T-helper 1 cell treated with Interleukin-12 subunit alpha and Interleukin-12 subunit beta and Interleukin-4 antibody, amounts not matched to agents 30 ng/mL and 1 ng/mL, for 36 hours (primary cell): ENCODE measurements around the gene MIEN1. TPM values are rescaled to one million over a fixed set of nuclear protein-coding genes. Genes with fewer than 3 reads are reported as not detected.
"Not testable (repeated sequence)": the region's sequence is repeated elsewhere in the genome, so short reads cannot be mapped to it uniquely, and the experiment has no call there.

Source experiments
- intact Hi-C: fragments of 100-400 bp; cut with micrococcal nuclease; formaldehyde crosslinking; loops from one replicate; pipeline ENCODE4 v1.15.1; 2024
- total RNA-seq: library from RNA; stranded (reverse); gene quantifications from 2 replicates; pipeline ENCODE4 v1.2.3, GENCODE V29; 2022

MIEN1 gene
- total RNA-seq, 1 donor from 2014 or later: 45.6 TPM

DNA sequence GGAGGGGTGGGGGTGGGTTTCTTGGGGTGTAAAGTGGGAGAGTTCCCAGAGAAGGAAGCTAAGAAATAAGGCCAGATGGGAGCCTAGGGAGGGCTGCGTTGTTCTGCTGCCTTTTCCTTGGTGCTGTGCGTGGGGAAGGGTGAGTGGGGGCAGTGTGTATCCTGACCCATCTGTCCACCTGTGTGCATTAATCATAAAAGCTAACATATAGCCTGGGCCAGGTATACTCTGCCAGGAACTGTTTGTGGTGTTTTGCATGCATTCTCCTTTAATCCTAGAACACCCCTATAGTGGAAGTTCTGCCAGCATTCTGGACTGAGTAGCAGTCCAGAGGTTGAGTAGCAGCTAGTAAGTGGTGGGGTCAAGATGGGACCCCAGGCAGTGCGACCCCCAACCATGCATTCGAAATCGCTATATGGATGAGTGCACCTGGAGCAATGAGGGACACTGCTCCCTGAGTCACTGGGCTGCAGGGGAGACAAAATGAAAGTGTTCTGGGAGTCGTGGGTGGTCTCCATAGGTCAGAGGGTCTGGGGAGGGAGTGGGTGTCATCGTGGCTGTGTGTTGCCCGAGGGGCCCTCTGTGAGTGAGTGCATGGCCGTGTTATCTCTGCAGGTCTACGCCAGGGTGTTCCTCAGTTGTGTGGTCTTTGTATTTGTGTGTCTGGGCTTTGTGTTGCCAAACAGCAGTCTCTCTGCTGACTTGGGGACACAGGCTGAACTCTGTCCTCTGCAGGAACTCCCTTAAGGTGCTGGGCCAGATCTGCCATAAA, 29.1 kb downstream of the MIEN1 start:
- intact Hi-C loops: no loop called here

DNA sequence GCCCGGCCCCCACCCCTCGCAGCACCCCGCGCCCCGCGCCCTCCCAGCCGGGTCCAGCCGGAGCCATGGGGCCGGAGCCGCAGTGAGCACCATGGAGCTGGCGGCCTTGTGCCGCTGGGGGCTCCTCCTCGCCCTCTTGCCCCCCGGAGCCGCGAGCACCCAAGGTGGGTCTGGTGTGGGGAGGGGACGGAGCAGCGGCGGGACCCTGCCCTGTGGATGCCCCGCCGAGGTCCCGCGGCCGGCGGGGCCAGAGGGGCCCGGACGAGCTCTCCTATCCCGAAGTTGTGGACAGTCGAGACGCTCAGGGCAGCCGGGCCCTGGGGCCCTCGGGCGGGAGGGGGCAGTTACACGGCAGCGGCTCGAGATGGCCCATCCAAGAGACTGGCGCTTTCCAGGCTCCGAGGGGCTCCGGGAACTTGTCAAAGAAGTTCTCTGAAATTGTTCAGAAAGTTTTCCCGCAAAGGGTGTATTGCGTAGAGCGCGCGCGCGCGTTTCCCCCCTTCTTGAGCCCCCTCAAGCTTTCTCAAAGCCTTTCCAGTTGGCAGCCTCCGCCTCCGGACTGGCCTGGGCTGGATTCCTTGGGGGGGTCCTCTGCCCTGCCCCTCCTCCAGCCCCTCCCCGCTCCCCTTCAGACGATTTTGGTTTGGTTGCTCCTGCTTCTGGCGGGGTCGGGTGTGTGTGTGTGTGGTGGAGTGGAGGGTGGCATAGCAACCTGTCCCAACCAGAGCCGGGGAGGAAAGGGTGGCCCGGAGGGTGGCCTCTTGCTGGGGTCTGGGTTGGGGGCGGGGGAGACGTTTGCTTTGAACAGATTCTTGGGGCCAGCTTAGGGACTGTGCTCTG, 30.0 kb downstream of the MIEN1 start:
- intact Hi-C loops: no loop called here

DNA sequence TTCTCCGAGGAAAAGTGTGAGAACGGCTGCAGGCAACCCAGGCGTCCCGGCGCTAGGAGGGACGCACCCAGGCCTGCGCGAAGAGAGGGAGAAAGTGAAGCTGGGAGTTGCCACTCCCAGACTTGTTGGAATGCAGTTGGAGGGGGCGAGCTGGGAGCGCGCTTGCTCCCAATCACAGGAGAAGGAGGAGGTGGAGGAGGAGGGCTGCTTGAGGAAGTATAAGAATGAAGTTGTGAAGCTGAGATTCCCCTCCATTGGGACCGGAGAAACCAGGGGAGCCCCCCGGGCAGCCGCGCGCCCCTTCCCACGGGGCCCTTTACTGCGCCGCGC, 30.5 kb downstream of the MIEN1 start, which contains the start of gene ERBB2:
Gene ERBB2 (plus strand): TSS at position 247 of the 330 bp plus-strand sequence. CDS start 175 bp downstream, outside the sequence.
- intact Hi-C loops: no loop called here

DNA sequence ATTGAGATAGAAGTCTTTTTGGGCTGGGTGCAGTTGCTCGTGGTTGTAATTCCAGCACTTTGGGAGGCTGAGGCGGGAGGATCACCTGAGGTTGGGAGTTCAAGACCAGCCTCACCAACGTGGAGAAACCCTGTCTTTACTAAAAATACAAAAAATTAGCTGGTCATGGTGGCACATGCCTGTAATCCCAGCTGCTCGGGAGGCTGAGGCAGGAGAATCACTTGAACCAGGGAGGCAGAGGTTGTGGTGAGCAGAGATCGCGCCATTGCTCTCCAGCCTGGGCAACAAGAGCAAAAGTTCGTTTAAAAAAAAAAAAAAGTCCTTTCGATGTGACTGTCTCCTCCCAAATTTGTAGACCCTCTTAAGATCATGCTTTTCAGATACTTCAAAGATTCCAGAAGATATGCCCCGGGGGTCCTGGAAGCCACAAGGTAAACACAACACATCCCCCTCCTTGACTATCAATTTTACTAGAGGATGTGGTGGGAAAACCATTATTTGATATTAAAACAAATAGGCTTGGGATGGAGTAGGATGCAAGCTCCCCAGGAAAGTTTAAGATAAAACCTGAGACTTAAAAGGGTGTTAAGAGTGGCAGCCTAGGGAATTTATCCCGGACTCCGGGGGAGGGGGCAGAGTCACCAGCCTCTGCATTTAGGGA, 31.0 kb downstream of the MIEN1 start:
- intact Hi-C loops: not testable (repeated sequence)

DNA sequence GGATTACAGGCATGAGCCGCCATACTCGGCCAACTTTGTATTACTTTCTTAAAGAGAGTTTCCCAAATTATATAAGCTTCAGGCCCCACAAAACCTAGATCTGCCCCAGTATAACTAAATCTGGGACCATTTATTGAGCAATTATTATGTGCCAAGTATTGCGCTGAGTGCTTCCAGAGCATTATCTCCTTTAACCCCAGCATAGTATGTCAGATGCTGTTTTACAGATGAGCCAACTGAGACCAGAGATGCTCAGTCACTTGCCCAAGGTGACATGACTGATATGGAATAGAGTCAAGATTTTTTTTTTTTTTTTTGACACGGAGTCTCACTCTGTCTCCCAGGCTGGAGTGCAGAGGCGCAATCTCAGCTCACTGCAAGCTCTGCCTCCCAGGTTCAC, 32.4 kb downstream of the MIEN1 start:
- intact Hi-C loops: no loop called here

DNA sequence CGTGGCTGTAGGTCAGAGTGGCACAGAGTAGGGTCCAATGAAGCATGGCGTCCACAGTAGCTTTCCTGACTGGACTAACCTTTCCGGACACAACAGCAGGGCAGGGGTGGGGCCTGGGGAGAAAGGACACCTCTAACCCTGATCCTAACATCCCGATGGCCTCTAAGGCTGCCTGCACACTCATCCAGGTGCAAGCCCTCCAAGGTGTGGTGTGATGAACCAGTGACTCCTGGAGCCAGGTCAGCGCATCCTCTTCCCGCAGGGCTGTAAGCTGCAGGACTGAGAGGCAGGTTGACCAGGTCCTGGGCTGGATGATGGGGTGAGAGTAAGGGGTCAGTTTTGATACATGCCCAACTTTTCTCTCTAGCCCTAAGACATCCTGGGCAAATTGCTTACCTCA, 33.6 kb downstream of the MIEN1 start:
- intact Hi-C loops: no loop called here

DNA sequence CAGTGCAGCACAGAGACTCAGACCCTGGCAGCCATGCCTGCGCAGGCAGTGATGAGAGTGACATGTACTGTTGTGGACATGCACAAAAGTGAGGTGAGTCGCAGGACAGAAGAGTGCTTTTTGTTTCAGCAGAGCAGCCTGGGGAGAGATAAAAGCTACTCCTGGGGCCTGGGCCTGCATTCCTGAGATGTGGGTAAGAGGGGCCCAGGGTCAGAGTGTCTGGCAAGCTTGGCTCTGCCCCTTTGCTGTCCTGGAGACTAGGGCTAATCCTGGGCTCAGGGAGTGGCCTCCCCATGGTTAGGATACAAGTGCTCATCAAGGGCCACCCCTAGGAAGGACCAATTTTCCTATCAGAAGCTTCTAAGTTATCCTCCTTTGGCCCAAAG, 35.2 kb downstream of the MIEN1 start:
- intact Hi-C loops: no loop called here

DNA sequence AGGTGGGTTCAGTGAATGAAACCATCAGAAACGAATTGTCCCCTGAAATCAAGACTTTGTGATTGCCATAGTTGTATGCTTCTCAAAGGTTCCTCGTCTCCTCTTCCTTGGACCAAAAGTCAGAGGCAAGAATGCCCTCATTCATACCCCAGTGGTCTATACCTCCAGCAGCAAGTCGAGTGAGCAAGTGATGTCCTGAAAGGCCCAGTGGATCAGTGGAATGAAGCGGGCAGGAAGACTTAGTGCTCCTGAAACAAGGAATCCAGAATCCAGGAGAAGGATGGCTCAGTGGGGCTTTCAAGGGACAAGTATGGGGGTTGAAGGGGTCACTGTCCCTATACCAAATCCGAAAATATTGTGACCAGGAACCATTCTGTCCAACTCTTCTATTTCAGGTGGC, 35.7 kb downstream of the MIEN1 start:
- intact Hi-C loops: no loop called here

DNA sequence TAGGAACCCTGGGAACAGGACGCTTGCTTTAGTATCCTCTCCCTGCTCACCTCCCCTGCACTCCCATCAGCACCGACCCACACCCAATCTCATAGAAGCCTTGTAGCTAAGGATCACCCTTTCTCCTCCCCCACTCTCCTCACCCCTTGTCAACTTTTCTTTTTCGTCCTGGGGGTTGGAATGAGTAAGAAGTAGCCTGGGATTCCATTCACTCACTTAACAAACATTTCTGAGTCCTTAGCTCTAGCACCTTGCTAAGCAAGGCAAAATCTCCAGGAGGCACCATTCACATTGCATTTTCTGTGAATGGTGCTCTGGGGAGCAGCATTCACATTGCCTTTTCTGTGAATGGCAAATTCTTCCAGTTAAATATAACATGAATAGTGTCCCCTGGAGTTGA, 41.4 kb downstream of the MIEN1 start:
- intact Hi-C loops: loop anchor here (1.0 kb wide), 5 partner anchors 10 to 291 kb away; partner anchors contain the start of genes LRRC3C, MIEN1, ORMDL3 and PSMD3

DNA sequence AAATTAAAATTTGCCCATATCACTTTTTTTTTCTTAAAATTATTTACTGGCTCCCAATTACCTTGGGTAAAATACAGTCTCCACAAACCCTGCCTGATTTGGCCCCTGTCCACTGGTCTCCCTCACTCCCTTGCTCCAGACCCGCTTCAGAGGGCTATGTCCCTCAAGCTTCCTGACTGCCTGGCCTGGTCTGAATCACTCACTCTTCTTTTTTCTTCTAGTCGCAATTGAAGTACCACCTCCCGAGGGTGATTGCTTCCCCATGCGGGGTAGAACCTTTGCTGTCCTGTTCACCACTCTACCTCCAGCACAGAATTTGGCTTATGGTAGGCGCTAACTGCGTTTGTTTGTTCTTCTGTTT, 41.9 kb downstream of the MIEN1 start:
- intact Hi-C loops: loop anchor here (1.0 kb wide), 5 partner anchors 9 to 292 kb away; partner anchors contain the start of genes LRRC3C, MIEN1, ORMDL3 and PSMD3

DNA sequence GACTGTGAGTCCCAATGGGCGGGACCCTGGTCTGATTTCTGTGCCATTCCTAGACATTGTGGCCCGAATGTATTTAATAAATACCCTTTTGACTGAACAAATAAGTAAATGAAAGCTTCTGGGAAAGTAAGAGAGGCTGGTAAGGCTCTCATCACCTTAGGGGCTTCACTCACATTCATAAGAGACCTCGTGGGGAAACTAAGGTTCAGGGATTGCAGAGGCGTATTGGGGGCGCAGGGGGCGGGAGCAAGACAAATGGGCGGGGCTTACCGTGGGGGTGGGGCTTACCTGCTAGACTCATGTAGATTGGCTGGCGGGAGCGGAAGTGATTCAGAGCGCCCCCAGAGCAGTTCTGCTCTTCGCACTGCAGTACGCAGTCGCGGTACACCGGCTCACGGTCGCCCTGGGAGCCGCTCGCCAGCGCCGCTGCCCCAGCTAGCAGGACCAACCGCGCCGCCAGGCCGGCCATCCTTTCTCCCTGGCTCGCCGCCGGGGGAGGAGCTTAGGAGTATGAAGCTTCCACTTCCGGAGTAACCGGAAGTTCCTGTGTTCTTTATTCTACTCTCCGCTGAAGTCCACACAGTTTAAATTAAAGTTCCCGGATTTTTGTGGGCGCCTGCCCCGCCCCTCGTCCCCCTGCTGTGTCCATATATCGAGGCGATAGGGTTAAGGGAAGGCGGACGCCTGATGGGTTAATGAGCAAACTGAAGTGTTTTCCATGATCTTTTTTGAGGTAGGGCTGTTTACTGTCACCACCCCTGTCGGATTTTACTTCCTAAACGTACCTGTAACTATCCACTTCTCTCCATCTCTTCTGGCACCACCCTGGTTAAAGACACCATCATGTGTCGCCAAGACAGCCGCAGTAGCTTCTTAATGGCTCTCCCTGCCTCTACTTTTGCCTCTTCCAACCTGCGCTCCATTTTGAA, 42.5 kb downstream of the MIEN1 start, which contains the start of gene PGAP3:
Gene PGAP3 (minus strand): TSS at position 512 of the 929 bp plus-strand sequence. CDS start 43 bp downstream, at position 469.
- intact Hi-C loops: loop anchor here (1.0 kb wide), 6 partner anchors 9 to 292 kb away; partner anchors contain the start of genes LRRC3C, MIEN1, ORMDL3 and PSMD3

DNA sequence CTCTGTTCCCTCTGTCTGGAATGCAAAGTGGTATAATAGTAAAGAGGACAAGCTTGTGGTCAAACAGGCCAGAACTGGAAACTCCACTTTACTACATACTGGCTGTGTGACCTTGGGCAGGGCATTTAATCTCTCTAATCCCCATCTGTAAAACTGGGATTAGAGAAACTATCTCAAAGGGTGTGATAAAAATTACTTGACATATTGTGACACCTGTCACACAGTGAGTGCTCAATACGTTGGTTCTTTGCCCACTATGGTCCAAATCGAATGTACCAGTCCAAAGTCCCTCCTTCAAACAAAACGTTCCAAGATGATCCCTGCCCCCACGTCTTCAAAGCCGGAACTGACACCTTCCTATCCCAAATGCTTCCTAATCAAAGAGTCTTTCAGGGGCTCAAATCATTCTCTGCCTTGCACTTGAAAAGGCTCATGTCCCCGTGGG, 43.2 kb downstream of the MIEN1 start:
- intact Hi-C loops: loop anchor here (1.0 kb wide), 1 partner anchor 67 kb away; no protein-coding TSS in a partner anchor

DNA sequence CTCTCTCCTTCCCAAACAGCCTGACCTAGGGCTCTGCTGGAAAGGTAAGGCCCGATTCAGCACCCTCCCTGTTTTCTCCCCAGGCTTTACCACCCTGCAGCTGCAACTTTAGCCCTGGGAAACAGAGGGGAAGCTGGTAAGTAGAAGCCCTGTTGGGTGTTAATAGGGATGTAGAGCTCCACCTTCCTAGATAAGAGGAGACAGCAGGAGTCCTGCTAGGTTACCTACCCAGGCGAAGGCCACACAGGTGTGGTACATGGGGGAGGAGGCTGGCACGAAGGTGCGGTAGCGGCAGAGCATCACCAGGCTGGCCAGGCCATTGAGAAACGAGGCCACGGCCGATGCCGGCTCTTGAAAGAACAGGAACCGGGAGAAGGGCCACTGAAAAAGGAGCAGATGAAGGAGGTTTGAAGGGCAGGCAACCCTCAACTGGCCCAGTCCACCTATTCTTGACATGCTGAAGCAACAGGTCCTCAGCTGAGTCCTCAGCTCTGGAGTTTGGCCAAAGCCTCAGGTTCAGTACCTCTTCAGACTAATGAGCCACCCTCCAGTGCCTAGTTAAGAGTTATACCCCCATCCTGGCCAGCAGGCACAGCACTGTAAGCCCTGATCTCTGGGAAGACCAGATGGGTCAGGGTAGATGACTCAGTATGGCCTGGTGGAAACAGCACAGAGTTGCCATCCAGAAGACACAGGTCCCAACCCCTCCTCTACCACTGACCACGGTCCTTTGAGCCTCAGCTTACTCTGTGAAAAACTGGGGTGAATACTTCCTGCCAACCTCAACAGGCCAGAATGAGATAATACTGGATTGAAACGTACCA, 45.8 kb downstream of the MIEN1 start:
- intact Hi-C loops: no loop called here

DNA sequence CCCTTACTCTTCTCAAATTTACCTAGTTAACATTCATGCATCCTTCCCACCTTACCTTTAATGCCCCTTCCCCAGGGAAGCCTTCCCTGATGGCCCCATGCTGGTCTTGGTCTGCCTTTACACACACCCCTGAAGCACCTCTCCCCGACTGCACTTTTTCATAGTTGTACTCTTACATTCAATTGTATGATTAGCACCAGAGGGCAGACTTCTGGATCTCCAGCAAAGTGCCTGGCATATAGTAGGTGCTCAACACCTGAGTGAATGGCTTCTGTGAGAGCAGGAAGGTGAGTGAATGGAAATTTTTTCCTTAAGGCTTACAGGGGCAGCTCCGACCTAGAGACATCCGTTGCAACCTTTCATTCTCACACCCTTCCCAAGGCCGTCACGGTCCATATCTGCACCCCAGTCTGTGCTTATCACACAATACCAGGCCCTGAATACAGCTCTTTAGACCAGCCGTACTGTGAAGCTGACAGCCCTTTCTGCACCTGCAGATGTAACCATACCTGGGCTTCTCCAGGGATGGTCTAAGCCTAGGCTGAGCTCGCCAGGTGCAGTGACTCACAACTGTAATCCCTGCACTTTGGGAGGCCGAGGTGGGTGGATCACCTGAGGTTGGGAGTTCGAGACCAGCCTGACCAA, 46.9 kb downstream of the MIEN1 start:
- intact Hi-C loops: no loop called here

DNA sequence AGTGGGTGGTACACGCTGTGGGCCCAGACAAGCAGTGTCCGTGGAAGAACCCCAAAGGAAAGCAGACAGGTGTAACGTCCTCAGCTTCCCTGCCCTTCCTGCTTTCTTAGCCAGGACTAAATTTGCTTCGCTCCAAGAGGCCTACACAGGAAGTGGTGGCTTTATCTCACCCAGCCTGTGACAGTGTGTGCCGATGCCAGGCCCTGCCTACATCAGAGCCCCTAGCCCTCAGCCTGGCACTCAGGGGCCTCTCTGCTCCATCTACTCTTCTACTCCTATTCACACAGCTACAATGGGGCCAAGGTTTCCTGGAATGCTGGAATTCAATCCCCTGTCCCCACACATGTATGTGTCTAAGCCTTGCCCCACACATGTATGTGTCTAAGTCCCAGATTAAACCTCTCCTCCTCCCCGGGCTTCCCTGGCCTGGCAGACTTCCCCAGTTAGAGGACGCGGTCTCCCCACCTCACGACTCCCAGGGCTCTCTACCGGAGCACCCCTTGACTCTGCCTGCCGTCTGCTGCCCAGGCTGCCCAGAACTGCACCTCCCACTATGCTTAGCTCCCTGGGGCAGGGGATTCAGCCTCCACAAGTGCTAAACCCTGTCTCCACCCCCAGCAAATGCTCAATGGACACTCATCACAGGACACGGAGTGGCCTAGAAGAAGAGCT, 50.7 kb downstream of the MIEN1 start:
- intact Hi-C loops: loop anchor here (1.0 kb wide), 1 partner anchor 9 kb away; the partner anchor contains the start of gene PGAP3
